H1 (cell line): ENCODE measurements around the gene HLA-DOB. TPM values are rescaled to one million over a fixed set of nuclear protein-coding genes. Genes with fewer than 3 reads are reported as not detected.

ENCODE experiments used
- POLR2AphosphoS5 ChIP-seq: IDR thresholded peaks from 2 replicates; pipeline ENCODE4 v1.6.1; 2011; ENCODE audit warnings: low read depth, low read length
- SUZ12 ChIP-seq: fragments of 200-600 bp; sonication (generic); IDR thresholded peaks from 2 replicates; pipeline ENCODE4 v1.6.1; 2012; ENCODE audit warnings: mild to moderate bottlenecking, inconsistent platforms, low read length, moderate library complexity, mixed read lengths
- polyA plus RNA-seq, 7 experiments: library from polyadenylated mRNA; depleted of rRNA in 3 of 7; stranded (reverse) in 5 of 7; unstranded in 2 of 7; fragments of >200 nt in 5 of 7; fragments of 200-250 nt in 2 of 7; gene quantifications; 1 replicate in 5 of 7; 2 replicates in 1 of 7; 4 replicates in 1 of 7; pipeline versions ENCODE4 v1.2.1 to v1.2.3, GENCODE V29; 2011 to 2013; ENCODE audit warnings: missing spikeins in 2 of 7, mixed read lengths in 2 of 7
- total RNA-seq: library from RNA; stranded (reverse); fragmentation: NEBNext Ultra II Directional; extraction: Animal tissue kit (Norgen Biotek cat#: 25700); gene quantifications from 2 replicates; pipeline ENCODE4 v1.2.1, GENCODE V29; 2021

HLA-DOB gene
- total and polyA plus RNA-seq, 2 of the 8 experiments (the other 6 are each of a cell fraction or from before 2014, with no cell fraction given): 0.35 TPM; not detected in 1

- TF ChIP-seq POLR2AphosphoS5: no peak
- TF ChIP-seq SUZ12: no peak
Observed at GRCh38 chr6:32842021-32842650, 25.3 kb upstream of the HLA-DOB start (continued).
